HG02870 (cell line): Measurements from ENCODE around the gene SH3TC1.

Experiments
- ATAC-seq: cut with Tn5 transposase; IDR thresholded peaks from one replicate; pipeline ENCODE4 v1.9.1; 2021; ENCODE audit warnings: mild to moderate bottlenecking, moderate library complexity; ENCODE audit not compliant: unreplicated experiment

Gene SH3TC1

GRCh38 chr4:8180310-8181093, 18.6 kb upstream of the SH3TC1 start:
- no peak for ATAC-seq

DNA sequence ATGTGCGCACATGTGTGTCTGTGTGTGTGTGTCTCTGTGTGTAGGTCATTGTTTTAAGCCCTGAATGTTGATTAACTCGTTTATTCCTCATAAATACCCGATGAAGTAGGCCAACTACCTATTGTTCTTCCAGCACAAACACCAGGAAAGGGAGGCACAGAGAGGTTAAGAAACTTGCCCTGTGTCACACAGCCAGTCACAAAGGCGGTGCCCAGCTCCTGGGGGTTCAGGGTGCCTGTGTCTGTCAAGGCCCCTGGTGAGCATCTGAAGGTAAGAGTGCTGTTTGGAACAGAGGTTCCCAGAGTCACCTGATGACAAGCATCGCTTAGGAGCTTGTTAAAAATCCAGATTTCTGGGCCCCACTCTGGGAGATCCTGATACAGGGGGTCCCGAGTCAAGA, 18.0 kb upstream of the SH3TC1 start:
- no peak for ATAC-seq

DNA sequence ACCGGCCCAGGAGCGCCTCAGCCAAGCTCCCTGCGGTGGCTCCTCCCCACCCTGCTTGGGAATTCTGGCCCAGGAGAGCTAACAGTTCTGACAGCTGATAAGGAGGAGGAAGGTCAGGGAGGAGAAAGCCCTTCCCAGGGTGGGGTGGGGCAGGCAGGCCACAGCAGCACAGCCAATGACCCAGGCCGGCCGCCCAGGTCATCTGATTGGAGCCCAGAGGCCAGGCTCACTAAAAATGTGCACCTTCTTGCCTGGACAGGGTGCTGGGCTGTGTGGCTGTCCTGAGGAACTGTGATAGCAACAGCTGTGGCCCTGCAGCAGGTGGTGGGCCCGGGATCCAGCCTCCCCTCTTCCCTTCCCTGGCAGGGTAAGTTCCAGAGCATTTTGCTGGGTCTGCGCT, 17.2 kb upstream of the SH3TC1 start:
- ATAC-seq, result no peak

DNA sequence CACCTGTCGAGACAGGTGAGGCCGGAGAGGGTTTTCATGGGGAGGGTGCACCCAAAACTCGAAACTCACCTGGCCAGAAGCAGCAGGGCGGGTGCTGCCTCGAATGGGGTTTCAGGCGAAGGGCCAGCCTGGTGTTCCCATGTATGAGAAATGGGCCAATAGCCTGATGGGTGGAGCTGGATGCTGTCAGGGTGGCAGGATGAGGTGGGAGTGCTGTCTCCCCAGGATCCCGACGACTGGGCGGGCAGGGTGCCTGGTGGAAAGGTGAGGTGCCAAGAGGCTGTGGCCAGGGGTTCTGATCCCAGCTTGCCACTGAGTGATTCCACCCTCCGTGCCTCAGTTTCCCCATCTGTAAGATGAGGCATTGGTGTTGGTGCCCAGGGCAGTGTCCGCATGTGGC, 16.8 kb upstream of the SH3TC1 start:
- no peak for ATAC-seq

GRCh38 chr4:8182858-8183725, 16.0 kb upstream of the SH3TC1 start:
- ATAC-seq, result no peak

GRCh38 chr4:8184061-8184460, 15.0 kb upstream of the SH3TC1 start:
- no peak for ATAC-seq

GRCh38 chr4:8185295-8185694, 13.8 kb upstream of the SH3TC1 start:
- ATAC-seq, result no peak

- ATAC-seq, result no peak
Observed at GRCh38 chr4:8185930-8186329, 13.2 kb upstream of the SH3TC1 start.

DNA sequence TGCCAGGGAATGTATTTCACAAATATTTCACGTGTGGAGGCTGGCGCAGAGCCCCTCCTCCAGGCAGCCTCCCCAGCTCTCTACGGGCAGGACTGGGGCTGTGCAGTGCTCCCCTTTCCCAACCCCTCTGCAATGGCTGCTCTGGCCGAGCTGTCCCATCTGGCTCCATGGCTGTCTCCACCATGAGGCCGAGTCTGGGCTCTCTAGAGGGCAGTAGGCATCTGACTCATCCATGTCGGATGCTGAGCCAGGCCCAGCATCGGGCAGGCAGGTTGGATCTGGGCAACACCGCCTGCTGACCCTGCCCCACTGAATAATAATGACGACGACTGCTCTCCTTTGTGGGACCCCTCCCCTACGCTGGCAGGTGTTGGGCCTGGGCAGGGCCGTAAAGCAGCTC, 11.0 kb upstream of the SH3TC1 start:
- ATAC-seq, result no peak

GRCh38 chr4:8188743-8189550, 10.1 kb upstream of the SH3TC1 start:
- ATAC-seq, result no peak

DNA sequence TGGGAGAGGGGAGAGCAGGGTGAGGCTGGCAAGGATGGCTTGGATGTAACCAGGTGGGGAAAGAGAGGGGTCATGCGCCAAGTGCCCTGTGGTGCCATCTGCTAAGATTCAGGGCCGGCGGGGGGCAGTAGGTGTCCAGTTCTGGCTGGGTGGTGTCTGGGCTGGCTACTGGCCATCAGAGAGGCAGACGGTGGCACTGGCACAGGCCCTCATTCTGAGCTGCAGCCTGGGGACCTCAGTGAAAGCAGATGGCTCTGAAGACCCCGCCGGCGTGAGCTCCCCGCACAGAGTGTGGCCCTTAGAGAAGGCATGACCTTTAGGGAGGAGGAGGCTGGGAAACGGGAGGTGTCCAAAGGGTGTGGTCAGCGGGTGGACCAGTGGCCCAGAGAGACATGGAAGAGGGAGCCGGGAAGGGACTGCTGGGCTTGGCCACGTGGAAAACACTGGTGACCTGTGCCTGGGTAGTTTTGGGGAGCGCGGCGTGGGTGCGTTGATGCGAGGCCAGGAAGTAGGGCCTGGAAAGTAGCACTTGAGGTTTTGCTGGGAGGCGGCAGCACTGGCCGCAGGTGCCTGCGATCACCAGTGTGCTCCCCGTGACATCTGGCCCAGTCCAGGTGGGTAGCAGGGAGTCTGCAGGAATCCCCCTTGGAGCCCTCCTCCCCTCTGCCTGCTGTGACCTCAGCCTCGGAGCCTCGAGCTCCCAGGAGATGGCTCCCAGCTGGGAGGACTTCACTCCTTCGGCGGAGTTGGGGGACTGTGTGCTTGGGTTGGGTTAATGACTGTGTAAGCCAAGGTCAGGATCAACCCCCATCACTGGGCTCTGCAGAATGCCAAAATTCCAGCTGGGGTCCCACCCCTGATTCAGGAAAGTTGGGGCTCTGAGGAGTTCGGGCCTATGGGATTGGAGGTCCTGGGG, 9.3 kb upstream of the SH3TC1 start:
- no peak for ATAC-seq

- ATAC-seq, result no peak
Observed at GRCh38 chr4:8191136-8191747, 7.8 kb upstream of the SH3TC1 start.

- peak; percentile 81 for ATAC-seq
Observed at GRCh38 chr4:8192748-8193738, 6.0 kb upstream of the SH3TC1 start.

DNA sequence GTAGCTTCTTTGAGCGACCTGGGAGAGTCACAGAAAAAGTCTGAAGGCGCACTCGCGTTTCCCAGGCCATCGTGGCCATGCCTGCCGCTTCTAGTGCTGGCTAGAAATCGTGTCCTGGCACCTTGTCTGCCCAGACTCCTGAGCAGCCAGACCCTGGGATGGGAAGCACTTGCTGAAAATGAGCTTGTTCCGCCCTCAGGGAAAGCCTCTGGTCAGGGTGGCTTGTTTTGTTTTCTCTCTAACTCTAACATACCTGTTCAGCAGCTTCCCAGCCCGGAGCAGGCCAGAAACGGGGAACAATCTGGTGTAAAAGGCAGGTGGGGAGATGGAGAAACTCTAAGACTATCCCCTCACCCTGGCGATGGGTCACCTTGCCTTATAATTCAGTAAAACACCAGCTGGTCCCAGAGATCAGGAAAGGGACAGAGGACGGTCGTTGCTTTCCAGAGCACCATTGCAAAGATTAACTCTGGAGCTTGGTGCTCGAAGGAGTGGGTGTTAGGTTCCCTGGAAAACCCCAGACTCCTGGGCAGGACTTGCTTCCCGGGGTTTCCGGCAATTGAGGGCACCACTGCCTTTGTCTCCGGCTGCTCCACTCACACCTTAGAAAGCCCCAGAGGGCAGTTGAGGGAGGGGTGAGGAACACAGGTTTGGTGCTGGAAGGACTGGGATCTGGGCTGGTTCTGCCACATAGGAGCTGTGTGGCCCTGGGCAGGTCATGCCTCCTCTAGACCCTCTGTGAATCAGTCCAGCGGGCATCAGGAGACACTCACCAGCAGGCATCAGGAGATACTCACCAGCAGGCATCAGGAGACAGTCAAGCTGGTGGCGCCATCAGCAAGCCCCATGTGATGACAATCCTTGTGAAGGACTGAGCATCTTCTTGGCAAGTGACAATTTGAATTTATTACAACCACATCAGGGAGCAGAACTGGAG, 4.5 kb upstream of the SH3TC1 start:
- ATAC-seq, result no peak

DNA sequence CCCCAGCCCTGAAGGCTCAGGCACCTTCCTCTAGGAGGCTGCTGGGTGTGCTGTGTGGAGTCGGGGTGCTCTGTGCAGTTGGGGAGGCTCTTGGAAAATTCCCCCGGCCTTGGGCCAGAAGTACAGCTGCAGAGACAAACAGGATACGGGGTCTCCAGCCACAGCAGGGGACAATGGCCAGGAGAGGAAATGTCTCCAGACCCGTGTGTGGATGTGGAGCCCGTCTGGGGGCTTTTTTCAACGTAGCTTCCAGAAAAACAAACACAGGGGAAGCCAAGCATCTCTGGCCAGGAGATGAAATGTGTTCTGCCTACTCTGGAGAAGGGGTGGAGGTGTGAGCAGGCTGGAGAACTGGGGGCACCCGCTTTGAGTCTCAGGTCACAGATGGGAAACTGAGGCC, 3.7 kb upstream of the SH3TC1 start:
- ATAC-seq, result no peak

GRCh38 chr4:8195841-8196458, 3.1 kb upstream of the SH3TC1 start:
- no peak for ATAC-seq

DNA sequence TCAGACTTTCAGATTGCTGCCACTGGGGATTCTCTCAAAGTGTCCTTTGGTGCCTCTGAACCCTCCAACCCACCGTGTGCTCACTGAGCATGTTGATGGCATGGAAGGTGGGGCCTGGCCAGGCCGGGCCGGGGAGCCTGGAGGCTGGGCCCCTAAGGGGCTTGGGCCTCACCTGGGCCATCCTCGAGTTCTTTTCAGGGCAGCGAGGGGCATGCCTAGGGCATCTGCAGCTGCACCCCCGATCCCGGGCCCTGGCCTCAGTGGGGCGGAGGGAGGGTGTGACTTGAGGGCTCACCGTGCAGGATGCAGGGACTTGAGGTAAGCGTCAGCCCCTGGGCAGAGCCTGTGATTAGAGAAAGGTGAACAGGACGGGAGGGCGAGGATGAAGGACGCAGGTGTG, 1.6 kb upstream of the SH3TC1 start:
- no peak for ATAC-seq
